MCF 10A (cell line): ENCODE data around the gene PCDHA11. TPM values are rescaled to one million over a fixed set of nuclear protein-coding genes. Genes with fewer than 3 reads are reported as not detected.
"Not testable (repeated sequence)": the region's sequence is repeated elsewhere in the genome, so short reads cannot be mapped to it uniquely, and the experiment has no call there.

Experiments used
- BruUV-seq: library from RNA; stranded (reverse); fragments of 400-500 nt; replicated peaks from 2 replicates; lab custom pipeline; 2021; lab: Mats Ljungman, UMichigan
- CTCF ChIA-PET: fragments of 300-600 bp; sonication (Branson Sonifier 250); formaldehyde crosslinking; extraction: SDS; loops from one replicate; lab custom pipeline; 2021; ENCODE audit warnings: antibody characterized with exemption, inconsistent platforms; lab: Yijun Ruan, JAX
- POLR2A ChIA-PET: fragments of 300-600, 350-650 bp; sonication (Branson Sonifier 250); formaldehyde crosslinking; extraction: SDS; loops from one replicate; lab custom pipeline; 2020; ENCODE audit warnings: antibody characterized with exemption, inconsistent platforms; lab: Yijun Ruan, JAX
- DNase-seq: peaks from one replicate; pipeline ENCODE4 v3.0.0-alpha.2; 2018; ENCODE audit not compliant: unreplicated experiment
- H3K27ac Mint-ChIP-seq: one replicate; pipeline ENCODE4 v1.8.0; 2022; ENCODE audit warnings: mild to moderate bottlenecking, low read depth, mixed read lengths; ENCODE audit not compliant: unreplicated experiment
- H3K27me3 Mint-ChIP-seq: one replicate; pipeline ENCODE4 v1.8.0; 2022; ENCODE audit warnings: mixed read lengths; ENCODE audit not compliant: insufficient read depth, unreplicated experiment
- H3K36me3 Mint-ChIP-seq: one replicate; pipeline ENCODE4 v1.8.0; 2022; ENCODE audit warnings: mild to moderate bottlenecking, moderate library complexity, mixed read lengths; ENCODE audit not compliant: insufficient read depth, unreplicated experiment
- H3K4me1 Mint-ChIP-seq: one replicate; pipeline ENCODE4 v1.8.0; 2022; ENCODE audit warnings: mixed read lengths; ENCODE audit not compliant: insufficient read depth, unreplicated experiment
- H3K4me3 Mint-ChIP-seq: one replicate; pipeline ENCODE4 v1.8.0; 2022; ENCODE audit warnings: mild to moderate bottlenecking, moderate library complexity, mixed read lengths; ENCODE audit not compliant: unreplicated experiment
- H3K9me3 Mint-ChIP-seq: one replicate; pipeline ENCODE4 v1.8.0; 2022; ENCODE audit warnings: mixed read lengths; ENCODE audit not compliant: unreplicated experiment
- intact Hi-C: fragments of 100-400 bp; cut with micrococcal nuclease; formaldehyde crosslinking; loops from 2 replicates; pipeline ENCODE4 v1.14.1; 2022
- total RNA-seq: library from RNA; stranded (reverse); gene quantifications from 2 replicates; pipeline ENCODE4 v1.2.3, GENCODE V29; 2022
- TF ChIP-seq, protein P1 (sequence below): fragments of 200-600 bp; IDR thresholded peaks from one replicate; pipeline ENCODE4 v1.8.0; 2022; ENCODE audit warnings: antibody characterized with exemption, mild to moderate bottlenecking; ENCODE audit not compliant: unreplicated experiment

Gene PCDHA11
- total RNA-seq, 1 experiment from 2014 or later, result 0.49 TPM

DNA sequence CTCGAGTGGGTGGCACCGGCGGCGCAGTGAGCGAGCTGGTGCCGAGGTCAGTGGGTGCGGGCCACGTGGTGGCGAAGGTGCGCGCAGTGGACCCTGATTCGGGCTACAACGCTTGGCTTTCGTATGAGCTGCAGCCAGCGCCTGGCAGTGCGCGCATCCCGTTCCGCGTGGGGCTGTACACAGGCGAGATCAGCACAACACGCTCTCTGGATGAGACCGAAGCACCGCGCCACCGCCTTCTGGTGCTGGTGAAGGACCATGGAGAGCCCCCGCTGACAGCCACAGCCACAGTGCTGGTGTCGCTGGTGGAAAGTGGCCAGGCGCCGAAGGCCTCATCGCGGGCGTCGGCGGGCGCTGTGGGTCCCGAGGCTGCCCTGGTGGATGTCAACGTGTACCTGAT is 45.3 kb upstream of the PCDHA11 start:
- no TSS peak for BruUV-seq
- ChIA-PET CTCF (no interaction called here), POLR2A (no interaction called here)
- no peaks in the 10 kb centered on the region for H3K9me3 Mint-ChIP-seq
- TF ChIP-seq, protein P1, sequence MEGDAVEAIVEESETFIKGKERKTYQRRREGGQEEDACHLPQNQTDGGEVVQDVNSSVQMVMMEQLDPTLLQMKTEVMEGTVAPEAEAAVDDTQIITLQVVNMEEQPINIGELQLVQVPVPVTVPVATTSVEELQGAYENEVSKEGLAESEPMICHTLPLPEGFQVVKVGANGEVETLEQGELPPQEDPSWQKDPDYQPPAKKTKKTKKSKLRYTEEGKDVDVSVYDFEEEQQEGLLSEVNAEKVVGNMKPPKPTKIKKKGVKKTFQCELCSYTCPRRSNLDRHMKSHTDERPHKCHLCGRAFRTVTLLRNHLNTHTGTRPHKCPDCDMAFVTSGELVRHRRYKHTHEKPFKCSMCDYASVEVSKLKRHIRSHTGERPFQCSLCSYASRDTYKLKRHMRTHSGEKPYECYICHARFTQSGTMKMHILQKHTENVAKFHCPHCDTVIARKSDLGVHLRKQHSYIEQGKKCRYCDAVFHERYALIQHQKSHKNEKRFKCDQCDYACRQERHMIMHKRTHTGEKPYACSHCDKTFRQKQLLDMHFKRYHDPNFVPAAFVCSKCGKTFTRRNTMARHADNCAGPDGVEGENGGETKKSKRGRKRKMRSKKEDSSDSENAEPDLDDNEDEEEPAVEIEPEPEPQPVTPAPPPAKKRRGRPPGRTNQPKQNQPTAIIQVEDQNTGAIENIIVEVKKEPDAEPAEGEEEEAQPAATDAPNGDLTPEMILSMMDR, result no peak
- H3K27ac Mint-ChIP-seq, result no peak overlapping the region
- H3K4me3 Mint-ChIP-seq, result no peak overlapping the region
- intact Hi-C loops, result no loop called here
- H3K27me3 Mint-ChIP-seq, result no peaks in the 10 kb centered on the region
- no peaks in the 10 kb centered on the region for H3K4me1 Mint-ChIP-seq
- H3K36me3 Mint-ChIP-seq, result peaks cover 5% of the 10 kb centered on the region
- DNase-seq, result no peak

DNA sequence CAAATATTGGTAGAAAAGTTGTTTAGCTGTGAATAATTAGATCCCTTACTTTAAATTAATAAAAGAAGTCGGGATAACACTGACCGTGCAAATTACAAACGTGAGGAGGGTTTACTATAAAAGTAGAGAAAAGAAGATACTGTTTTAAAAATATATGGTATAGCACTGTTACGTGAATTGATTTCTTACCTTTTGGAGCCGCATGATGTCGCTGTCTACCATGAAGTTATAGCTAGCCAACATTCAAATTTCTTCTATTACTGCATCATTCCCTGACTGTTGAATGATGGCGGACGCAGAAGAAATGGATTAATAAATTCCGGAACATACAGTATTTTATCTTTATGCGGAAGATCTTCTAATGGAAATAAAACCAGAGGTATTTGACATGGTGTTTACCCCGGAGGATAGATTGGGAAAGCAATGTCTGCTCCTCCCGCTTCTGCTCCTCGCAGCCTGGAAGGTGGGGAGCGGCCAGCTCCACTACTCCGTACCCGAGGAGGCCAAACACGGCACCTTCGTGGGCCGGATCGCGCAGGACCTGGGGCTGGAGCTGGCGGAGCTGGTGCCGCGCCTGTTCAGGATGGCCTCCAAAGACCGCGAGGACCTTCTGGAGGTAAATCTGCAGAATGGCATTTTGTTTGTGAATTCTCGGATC is 40.9 kb upstream of the PCDHA11 start, which contains the start of gene PCDHA6:
PCDHA6 (plus strand) TSS at position 257 of the 658 bp plus-strand sequence; CDS start at position 389, 132 bp downstream.
- H3K4me3 Mint-ChIP-seq, result peak within 1 kb of the TSS; percentile 81
- DNase-seq, result peak; percentile 48
- H3K27ac Mint-ChIP-seq, result no peak within 1 kb of the TSS
- POLR2A ChIA-PET, result interaction anchor here (1.2 to 2.6 kb wide), 3 partner anchors 20 to 221 kb away, joined by 3 to 19 read pairs (median 8); no protein-coding TSS in a partner anchor
- H3K27me3 Mint-ChIP-seq, result no peaks in the 10 kb centered on the region
- intact Hi-C loops, result loop anchor here (1.0 kb wide), 1 partner anchor 213 kb away; no protein-coding TSS in a partner anchor
- TF ChIP-seq, protein P1, result peak; percentile 37
- peaks cover 5% of the 10 kb centered on the region for H3K36me3 Mint-ChIP-seq
- no peaks in the 10 kb centered on the region for H3K4me1 Mint-ChIP-seq
- CTCF ChIA-PET, result interaction anchor here (0.6 to 3.8 kb wide), 10 partner anchors 9 to 773 kb away, joined by 3 to 27 read pairs (median 4); partner anchors contain the start of gene PCDHA4
- H3K9me3 Mint-ChIP-seq, result peaks cover 4% of the 10 kb centered on the region
- BruUV-seq, result TSS peak; percentile 39

DNA sequence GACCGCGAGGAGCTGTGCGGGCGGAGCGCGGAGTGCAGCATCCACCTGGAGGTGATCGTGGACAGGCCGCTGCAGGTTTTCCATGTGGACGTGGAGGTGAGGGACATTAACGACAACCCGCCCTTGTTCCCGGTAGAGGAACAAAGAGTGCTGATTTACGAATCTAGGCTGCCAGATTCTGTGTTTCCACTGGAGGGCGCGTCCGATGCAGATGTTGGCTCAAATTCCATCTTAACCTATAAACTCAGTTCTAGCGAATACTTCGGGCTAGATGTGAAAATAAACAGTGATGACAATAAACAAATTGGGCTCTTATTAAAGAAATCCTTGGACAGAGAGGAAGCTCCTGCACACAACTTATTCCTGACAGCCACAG is 40.4 kb upstream of the PCDHA11 start:
- H3K9me3 Mint-ChIP-seq, result peaks cover 9% of the 10 kb centered on the region
- DNase-seq, result peak; percentile 8
- no TSS peak for BruUV-seq
- peaks cover 5% of the 10 kb centered on the region for H3K36me3 Mint-ChIP-seq
- H3K4me3 Mint-ChIP-seq, result peak overlapping the region; percentile 81
- POLR2A ChIA-PET, result interaction anchor here (1.2 to 2.6 kb wide), 3 partner anchors 21 to 221 kb away, joined by 3 to 19 read pairs (median 8); no protein-coding TSS in a partner anchor
- intact Hi-C loops, result no loop called here
- CTCF ChIA-PET, result interaction anchor here (0.8 to 3.8 kb wide), 7 partner anchors 10 to 735 kb away, joined by 3 to 27 read pairs (median 5); partner anchors contain the start of gene PCDHA4
- H3K27ac Mint-ChIP-seq, result no peak overlapping the region
- TF ChIP-seq, protein P1, result peak; percentile 15
- no peaks in the 10 kb centered on the region for H3K4me1 Mint-ChIP-seq
- no peaks in the 10 kb centered on the region for H3K27me3 Mint-ChIP-seq

GRCh38 chr5:140829511-140830501 is 39.0 kb upstream of the PCDHA11 start:
- BruUV-seq, intact Hi-C loops: not testable (repeated sequence)
- CTCF ChIA-PET, result interaction anchor here (2.3 kb wide), 1 partner anchor 23 kb away, joined by 15 read pairs; the partner anchor contains the start of gene PCDHA4

More at GRCh38 chr5:140829511-140830501, 39.0 kb upstream of the PCDHA11 start:
- H3K27me3 Mint-ChIP-seq, H3K4me3 Mint-ChIP-seq, DNase-seq, POLR2A ChIA-PET, H3K9me3 Mint-ChIP-seq, H3K36me3 Mint-ChIP-seq, H3K27ac Mint-ChIP-seq, H3K4me1 Mint-ChIP-seq: not testable (repeated sequence)
